ENCODE results near the gene EXOC4. TPM values are rescaled to one million over a fixed set of nuclear protein-coding genes. Genes with fewer than 3 reads are reported as not detected.

The EXOC4 gene
- total RNA-seq, 2 donors from 2014 or later, result 106 to 115 TPM

- Mint-ChIP-seq H3K27me3 (ENCODE audit: insufficient read depth) (no peaks in the 10 kb centered on the region), H3K27ac (no peak overlapping the region), H3K9me3 (peaks cover 4% of the 10 kb centered on the region), H3K4me1 (peaks cover 3% of the 10 kb centered on the region), H3K4me3 (no peak overlapping the region), H3K36me3 (ENCODE audit: low read depth) (peaks cover 11% of the 10 kb centered on the region)
- no peaks in the 10 kb centered on the region for H3K36me3 ChIP-seq (ENCODE audit: control insufficient read depth, insufficient read depth, low read length)
- H3K4me3 ChIP-seq (ENCODE audit: low read length), result no peak overlapping the region
- no peak overlapping the region for H3K27ac ChIP-seq (ENCODE audit: low read depth, low read length)
- no peaks in the 10 kb centered on the region for H3K27me3 ChIP-seq (ENCODE audit: control insufficient read depth, insufficient read depth, low read length, poor library complexity, severe bottlenecking)
- H3K9ac ChIP-seq (ENCODE audit: extremely low read depth, low read length, poor library complexity, severe bottlenecking), result no peak overlapping the region
- no peak for DNase-seq
- H3K9me3 ChIP-seq (ENCODE audit: control insufficient read depth, low read length), result no peaks in the 10 kb centered on the region
- H3K4me1 ChIP-seq (ENCODE audit: control insufficient read depth, insufficient read depth, low read length), result no peaks in the 10 kb centered on the region
- TF ChIP-seq CTCF (conservative IDR thresholded peaks at IDR 0.05), result no peak
- WGBS, 2 experiments (ENCODE audit: insufficient coverage in 1 of 2, insufficient read length in 1 of 2), result 93 to 100% methylated on average over 1 of the region's 1 CpG
Measured at GRCh38 chr7:133520248-133520647, 267.4 kb downstream of the EXOC4 start.

- no peaks in the 10 kb centered on the region for H3K9me3 ChIP-seq (ENCODE audit: control insufficient read depth, low read length)
- no peak overlapping the region for H3K27ac ChIP-seq (ENCODE audit: low read depth, low read length)
- H3K36me3 Mint-ChIP-seq (ENCODE audit: low read depth), result peaks cover 5% of the 10 kb centered on the region
- no peaks in the 10 kb centered on the region for H3K4me1 ChIP-seq (ENCODE audit: control insufficient read depth, insufficient read depth, low read length)
- H3K9ac ChIP-seq (ENCODE audit: extremely low read depth, low read length, poor library complexity, severe bottlenecking), result no peak overlapping the region
- no peaks in the 10 kb centered on the region for H3K4me1 Mint-ChIP-seq
- H3K27me3 ChIP-seq (ENCODE audit: control insufficient read depth, insufficient read depth, low read length, poor library complexity, severe bottlenecking), result no peaks in the 10 kb centered on the region
- DNase-seq, result no peak
- TF ChIP-seq CTCF (conservative IDR thresholded peaks at IDR 0.05), result no peak
- H3K27ac Mint-ChIP-seq, result no peak overlapping the region
- peaks cover 2% of the 10 kb centered on the region for H3K9me3 Mint-ChIP-seq
- WGBS, 2 experiments (ENCODE audit: insufficient coverage in 1 of 2, insufficient read length in 1 of 2), result 97 to 100% methylated on average over 1 to 2 of the region's 2 CpGs
- H3K27me3 Mint-ChIP-seq (ENCODE audit: insufficient read depth), result no peaks in the 10 kb centered on the region
- H3K36me3 ChIP-seq (ENCODE audit: control insufficient read depth, insufficient read depth, low read length), result no peaks in the 10 kb centered on the region
- no peak overlapping the region for H3K4me3 ChIP-seq (ENCODE audit: low read length)
- no peak overlapping the region for H3K4me3 Mint-ChIP-seq
Measured at GRCh38 chr7:133522501-133522900, 269.6 kb downstream of the EXOC4 start.

- Mint-ChIP-seq H3K4me3 (no peak overlapping the region), H3K27me3 (ENCODE audit: insufficient read depth) (no peaks in the 10 kb centered on the region), H3K4me1 (no peaks in the 10 kb centered on the region), H3K36me3 (ENCODE audit: low read depth) (no peaks in the 10 kb centered on the region), H3K27ac (no peak overlapping the region), H3K9me3 (no peaks in the 10 kb centered on the region)
- no peak for TF ChIP-seq CTCF (conservative IDR thresholded peaks at IDR 0.05)
- WGBS, 2 experiments (ENCODE audit: insufficient coverage in 1 of 2, insufficient read length in 1 of 2), result 100% methylated on average over 1 of the region's 1 CpG; no CpG with 5 or more reads in 1 of the 2 experiments
- no peaks in the 10 kb centered on the region for H3K9me3 ChIP-seq (ENCODE audit: control insufficient read depth, low read length)
- H3K36me3 ChIP-seq (ENCODE audit: control insufficient read depth, insufficient read depth, low read length), result no peaks in the 10 kb centered on the region
- H3K4me1 ChIP-seq (ENCODE audit: control insufficient read depth, insufficient read depth, low read length), result peaks cover 2% of the 10 kb centered on the region
- DNase-seq, result no peak
- no peak overlapping the region for H3K4me3 ChIP-seq (ENCODE audit: low read length)
- H3K27ac ChIP-seq (ENCODE audit: low read depth, low read length), result no peak overlapping the region
- H3K9ac ChIP-seq (ENCODE audit: extremely low read depth, low read length, poor library complexity, severe bottlenecking), result no peak overlapping the region
- H3K27me3 ChIP-seq (ENCODE audit: control insufficient read depth, insufficient read depth, low read length, poor library complexity, severe bottlenecking), result no peaks in the 10 kb centered on the region
Measured at GRCh38 chr7:133528796-133529195, 275.9 kb downstream of the EXOC4 start.
